Activated CD4-positive, alpha-beta memory T cell treated with anti-CD3 and anti-CD28 coated beads, Interleukin-2, amount 10 ng/mL, durations not matched to agents 7 days and 5 days (primary cell): ENCODE results near the gene CISD1. TPM values are rescaled to one million over a fixed set of nuclear protein-coding genes. Genes with fewer than 3 reads are reported as not detected.

Experiments used
- CTCF ChIA-PET: fragments of 350-600 bp; sonication (Branson Sonifier 250); formaldehyde crosslinking; loops from one replicate; lab custom pipeline; 2021; ENCODE audit warnings: antibody characterized with exemption, inconsistent platforms; lab: Charles Lee
- POLR2A ChIA-PET: fragments of 350-600 bp; sonication (Branson Sonifier 250); formaldehyde crosslinking; loops from one replicate; lab custom pipeline; 2021; ENCODE audit warnings: antibody characterized with exemption; lab: Charles Lee
- DNase-seq: peaks from one replicate; pipeline ENCODE4 v3.0.0-alpha.2; 2020
- H3K27ac Mint-ChIP-seq: one replicate; pipeline ENCODE4 v1.8.0; 2021; ENCODE audit warnings: mild to moderate bottlenecking, mixed read lengths
- H3K27me3 Mint-ChIP-seq: one replicate; pipeline ENCODE4 v1.8.0; 2021; ENCODE audit warnings: mixed read lengths
- H3K36me3 Mint-ChIP-seq: one replicate; pipeline ENCODE4 v1.8.0; 2021; ENCODE audit warnings: low read depth, mixed read lengths
- H3K4me1 Mint-ChIP-seq: one replicate; pipeline ENCODE4 v1.8.0; 2021; ENCODE audit warnings: mixed read lengths
- H3K4me3 Mint-ChIP-seq: one replicate; pipeline ENCODE4 v1.8.0; 2021; ENCODE audit warnings: mild to moderate bottlenecking, mixed read lengths
- H3K9me3 Mint-ChIP-seq: one replicate; pipeline ENCODE4 v1.8.0; 2021; ENCODE audit warnings: mixed read lengths
- total RNA-seq, 2 experiments: library from RNA; stranded (reverse); gene quantifications; one replicate each; pipeline ENCODE4 v1.2.3, GENCODE V29; 2021

Gene CISD1
- total RNA-seq, 2 experiments from 2014 or later, result 32.2 to 40.1 TPM

- peak; percentile 95 for DNase-seq
- POLR2A ChIA-PET, result interaction anchor here (0.6 to 2.9 kb wide), 6 partner anchors 15 to 117 kb away, joined by 3 to 16 read pairs (median 10); partner anchors contain the start of genes TFAM and UBE2D1
- Mint-ChIP-seq H3K4me1 (peaks cover 30% of the 10 kb centered on the region), H3K27me3 (no peaks in the 10 kb centered on the region), H3K27ac (peak within 1 kb of the TSS; percentile 94), H3K9me3 (no peaks in the 10 kb centered on the region), H3K36me3 (peaks cover 5% of the 10 kb centered on the region), H3K4me3 (peak within 1 kb of the TSS; percentile 98)
- CTCF ChIA-PET, result interaction anchor here (1.2 to 1.3 kb wide), 3 partner anchors 23 to 1638 kb away, joined by 3 to 12 read pairs (median 3); partner anchors contain the start of gene CCDC6
These were observed 1.1 kb upstream of the CISD1 start, which contains the start of gene IPMK for GRCh38 chr10:58267713-58268453. IPMK (minus strand) TSS chr10:58267894; CDS start chr10:58267611, 283 bp downstream.

- ChIA-PET POLR2A (interaction anchor here (0.6 to 2.9 kb wide), 7 partner anchors 12 to 116 kb away, joined by 3 to 16 read pairs (median 7); partner anchors contain the start of genes TFAM and UBE2D1), CTCF (interaction anchor here (0.8 to 1.4 kb wide), 8 partner anchors 15 to 1638 kb away, joined by 3 to 12 read pairs (median 4); partner anchors contain the start of genes CCDC6 and TFAM)
- peak overlapping the region; percentile 93 for H3K27ac Mint-ChIP-seq
These were observed 462 bp upstream of the CISD1 start for GRCh38 chr10:58268454-58268945.

GRCh38 chr10:58269782-58270290, 874 bp downstream of the CISD1 start:
- peaks cover 8% of the 10 kb centered on the region for H3K36me3 Mint-ChIP-seq
- peaks cover 24% of the 10 kb centered on the region for H3K4me1 Mint-ChIP-seq
- no peak for DNase-seq
- no peaks in the 10 kb centered on the region for H3K9me3 Mint-ChIP-seq
- peak overlapping the region; percentile 93 for H3K27ac Mint-ChIP-seq
- ChIA-PET POLR2A (interaction anchor here (2.6 to 2.9 kb wide), 2 partner anchors 13 to 115 kb away, joined by 16 read pairs; partner anchors contain the start of gene TFAM), CTCF (interaction anchor here (1.4 kb wide), 1 partner anchor 30 kb away, joined by 5 read pairs; no protein-coding TSS in a partner anchor)
- no peaks in the 10 kb centered on the region for H3K27me3 Mint-ChIP-seq
- H3K4me3 Mint-ChIP-seq, result peak overlapping the region; percentile 98

More at GRCh38 chr10:58268454-58268945, 462 bp upstream of the CISD1 start:
- no peaks in the 10 kb centered on the region for H3K27me3 Mint-ChIP-seq
- H3K36me3 Mint-ChIP-seq, result peaks cover 8% of the 10 kb centered on the region
- H3K9me3 Mint-ChIP-seq, result no peaks in the 10 kb centered on the region
- peak overlapping the region; percentile 98 for H3K4me3 Mint-ChIP-seq
- no peak for DNase-seq
- H3K4me1 Mint-ChIP-seq, result peaks cover 30% of the 10 kb centered on the region

GRCh38 chr10:58275261-58275660, 6.3 kb downstream of the CISD1 start:
- peaks cover 16% of the 10 kb centered on the region for H3K36me3 Mint-ChIP-seq
- H3K4me3 Mint-ChIP-seq, result no peak overlapping the region
- no peaks in the 10 kb centered on the region for H3K9me3 Mint-ChIP-seq
- ChIA-PET CTCF (interaction anchor here (1.0 to 1.6 kb wide), 2 partner anchors 15 to 22 kb away, joined by 3 read pairs; no protein-coding TSS in a partner anchor), POLR2A (no interaction called here)
- peaks cover 12% of the 10 kb centered on the region for H3K4me1 Mint-ChIP-seq
- H3K27me3 Mint-ChIP-seq, result no peaks in the 10 kb centered on the region
- H3K27ac Mint-ChIP-seq, result no peak overlapping the region
- DNase-seq, result no peak

- peaks cover 13% of the 10 kb centered on the region for H3K4me1 Mint-ChIP-seq
- ChIA-PET POLR2A (no interaction called here), CTCF (interaction anchor here (1.6 kb wide), 1 partner anchor 15 kb away, joined by 3 read pairs; no protein-coding TSS in a partner anchor)
- peaks cover 23% of the 10 kb centered on the region for H3K36me3 Mint-ChIP-seq
- no peak overlapping the region for H3K4me3 Mint-ChIP-seq
- H3K27ac Mint-ChIP-seq, result no peak overlapping the region
- no peaks in the 10 kb centered on the region for H3K27me3 Mint-ChIP-seq
- H3K9me3 Mint-ChIP-seq, result no peaks in the 10 kb centered on the region
- no peak for DNase-seq
These were observed 6.9 kb downstream of the CISD1 start for GRCh38 chr10:58275908-58276307.

- peaks cover 33% of the 10 kb centered on the region for H3K4me1 Mint-ChIP-seq
- no peak overlapping the region for H3K27ac Mint-ChIP-seq
- no peak for DNase-seq
- no peak overlapping the region for H3K4me3 Mint-ChIP-seq
- no peaks in the 10 kb centered on the region for H3K9me3 Mint-ChIP-seq
- no peaks in the 10 kb centered on the region for H3K27me3 Mint-ChIP-seq
- peaks cover 30% of the 10 kb centered on the region for H3K36me3 Mint-ChIP-seq
- CTCF ChIA-PET, result interaction anchor here (0.9 to 1.0 kb wide), 2 partner anchors 13 to 21 kb away, joined by 3 to 4 read pairs; no protein-coding TSS in a partner anchor
- POLR2A ChIA-PET, result no interaction called here
These were observed 9.5 kb downstream of the CISD1 start for GRCh38 chr10:58278274-58278961.

- H3K27ac Mint-ChIP-seq, result no peak overlapping the region
- no peak for DNase-seq
- H3K4me3 Mint-ChIP-seq, result no peak overlapping the region
- ChIA-PET POLR2A (no interaction called here), CTCF (no interaction called here)
- peaks cover 30% of the 10 kb centered on the region for H3K36me3 Mint-ChIP-seq
- H3K9me3 Mint-ChIP-seq, result no peaks in the 10 kb centered on the region
- no peaks in the 10 kb centered on the region for H3K27me3 Mint-ChIP-seq
- peaks cover 34% of the 10 kb centered on the region for H3K4me1 Mint-ChIP-seq
These were observed 10.0 kb downstream of the CISD1 start for GRCh38 chr10:58278962-58279307.

GRCh38 chr10:58280477-58280876, 11.5 kb downstream of the CISD1 start:
- H3K9me3 Mint-ChIP-seq, result no peaks in the 10 kb centered on the region
- ChIA-PET POLR2A (interaction anchor here (1.5 kb wide), 1 partner anchor 12 kb away, joined by 6 read pairs; the partner anchor contains the start of gene CISD1), CTCF (no interaction called here)
- H3K4me1 Mint-ChIP-seq, result peaks cover 37% of the 10 kb centered on the region
- no peak for DNase-seq
- H3K36me3 Mint-ChIP-seq, result peaks cover 30% of the 10 kb centered on the region
- H3K4me3 Mint-ChIP-seq, result no peak overlapping the region
- H3K27ac Mint-ChIP-seq, result no peak overlapping the region
- H3K27me3 Mint-ChIP-seq, result no peaks in the 10 kb centered on the region

- no peak overlapping the region for H3K4me3 Mint-ChIP-seq
- H3K36me3 Mint-ChIP-seq, result peaks cover 30% of the 10 kb centered on the region
- peaks cover 37% of the 10 kb centered on the region for H3K4me1 Mint-ChIP-seq
- no peak for DNase-seq
- ChIA-PET CTCF (no interaction called here), POLR2A (interaction anchor here (1.5 to 3.7 kb wide), 2 partner anchors 12 kb away, joined by 6 to 16 read pairs; partner anchors contain the start of genes CISD1 and IPMK)
- no peaks in the 10 kb centered on the region for H3K27me3 Mint-ChIP-seq
- H3K9me3 Mint-ChIP-seq, result no peaks in the 10 kb centered on the region
- H3K27ac Mint-ChIP-seq, result no peak overlapping the region
These were observed 12.3 kb downstream of the CISD1 start for GRCh38 chr10:58281092-58281752.

GRCh38 chr10:58282615-58283014, 13.7 kb downstream of the CISD1 start:
- peak overlapping the region; percentile 82 for H3K27ac Mint-ChIP-seq
- H3K4me1 Mint-ChIP-seq, result peaks cover 37% of the 10 kb centered on the region
- POLR2A ChIA-PET, result interaction anchor here (1.5 to 3.7 kb wide), 2 partner anchors 14 to 103 kb away, joined by 3 to 16 read pairs; partner anchors contain the start of genes CISD1, IPMK and TFAM
- CTCF ChIA-PET, result interaction anchor here (1.1 kb wide), 1 partner anchor 14 kb away, joined by 4 read pairs; the partner anchor contains the start of gene CISD1
- H3K9me3 Mint-ChIP-seq, result no peaks in the 10 kb centered on the region
- H3K4me3 Mint-ChIP-seq, result peak overlapping the region; percentile 58
- no peaks in the 10 kb centered on the region for H3K27me3 Mint-ChIP-seq
- peaks cover 30% of the 10 kb centered on the region for H3K36me3 Mint-ChIP-seq
- peak; percentile 26 for DNase-seq

GRCh38 chr10:58291538-58292174, 22.7 kb downstream of the CISD1 start:
- POLR2A ChIA-PET, result interaction anchor here (2.7 kb wide), 1 partner anchor 23 kb away, joined by 13 read pairs; the partner anchor contains the start of genes CISD1 and IPMK
- H3K4me1 Mint-ChIP-seq, result no peaks in the 10 kb centered on the region
- H3K27ac Mint-ChIP-seq, result no peak overlapping the region
- peaks cover 2% of the 10 kb centered on the region for H3K36me3 Mint-ChIP-seq
- H3K9me3 Mint-ChIP-seq, result no peaks in the 10 kb centered on the region
- no peak overlapping the region for H3K4me3 Mint-ChIP-seq
- peak; percentile 33 for DNase-seq
- CTCF ChIA-PET, result interaction anchor here (0.7 to 3.6 kb wide), 11 partner anchors 8 to 139 kb away, joined by 3 to 81 read pairs (median 5); partner anchors contain the start of gene CISD1
- H3K27me3 Mint-ChIP-seq, result no peaks in the 10 kb centered on the region
